Stimulated activated CD8-positive, alpha-beta memory T cell treated with anti-CD3 and anti-CD28 coated beads, Interleukin-4, amount 100 ng/mL, for 48 hours (primary cell): ENCODE measurements around the gene PAWR.
"Not testable (repeated sequence)": the region's sequence is repeated elsewhere in the genome, so short reads cannot be mapped to it uniquely, and the experiment has no call there.

ENCODE experiments used
- DNase-seq: peaks from one replicate; pipeline ENCODE4 v3.0.0-alpha.2; 2020

The PAWR gene

DNA sequence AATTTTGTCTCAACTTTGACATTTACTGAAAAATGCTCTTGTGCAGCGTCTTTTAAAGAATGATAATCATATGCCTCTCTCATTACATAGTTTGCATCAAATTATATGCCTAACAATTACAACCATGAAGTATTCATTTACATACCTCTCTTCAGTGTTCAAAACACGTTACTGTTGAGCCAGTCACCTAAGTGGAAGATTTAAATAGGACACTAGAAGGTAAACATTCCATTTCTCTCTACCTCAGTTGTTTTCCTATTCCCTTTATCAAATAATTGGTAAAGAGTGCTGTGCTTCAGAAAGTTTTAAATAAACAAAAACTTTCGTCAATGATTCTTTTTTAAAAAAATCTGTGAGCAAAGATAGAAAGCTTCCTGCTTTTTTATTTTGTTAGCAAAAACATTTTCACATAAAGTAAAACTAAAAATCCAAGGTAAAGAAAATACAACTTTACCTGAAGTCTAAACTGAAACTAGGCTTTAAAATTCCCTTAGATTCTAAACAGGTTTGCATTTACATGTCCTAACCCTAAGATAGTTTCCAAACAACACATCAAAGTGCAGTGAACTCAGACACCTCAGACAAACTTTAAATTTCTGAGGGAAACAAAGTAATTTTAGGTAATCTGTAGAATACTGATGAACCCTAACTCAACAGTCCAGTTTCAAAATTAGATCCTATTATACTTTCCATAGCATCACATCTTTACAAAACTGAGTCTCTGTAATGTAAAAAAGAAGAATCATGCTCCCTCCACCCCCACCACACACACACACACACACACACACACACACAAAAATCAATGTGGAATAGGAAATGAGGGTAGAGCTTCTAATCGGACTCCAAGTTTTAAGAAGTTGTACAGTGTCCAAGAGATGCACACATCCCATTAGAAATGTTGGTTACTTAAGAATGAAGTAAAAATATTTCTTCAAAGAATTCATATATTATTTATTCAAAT, 46.2 kb downstream of the PAWR start:
- DNase-seq, result no peak

DNA sequence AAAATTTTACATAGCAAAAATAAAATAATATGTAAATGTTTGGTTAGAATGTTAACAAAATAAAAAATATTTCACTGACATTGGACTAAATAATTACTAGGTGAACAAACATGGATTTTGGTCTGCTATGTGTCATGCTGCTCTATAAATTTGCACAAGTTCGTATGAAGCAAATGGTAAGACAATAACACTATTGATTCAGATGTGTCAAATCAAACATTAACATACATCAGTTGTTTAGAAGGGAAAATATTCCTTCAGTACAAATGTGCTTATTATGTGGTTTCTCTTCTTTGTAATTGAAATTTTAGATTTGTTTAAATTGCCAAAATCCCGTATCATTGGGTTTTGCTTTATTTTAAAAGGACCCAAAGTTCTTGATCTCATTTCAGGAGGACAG, 46.9 kb downstream of the PAWR start:
- DNase-seq, result no peak

DNA sequence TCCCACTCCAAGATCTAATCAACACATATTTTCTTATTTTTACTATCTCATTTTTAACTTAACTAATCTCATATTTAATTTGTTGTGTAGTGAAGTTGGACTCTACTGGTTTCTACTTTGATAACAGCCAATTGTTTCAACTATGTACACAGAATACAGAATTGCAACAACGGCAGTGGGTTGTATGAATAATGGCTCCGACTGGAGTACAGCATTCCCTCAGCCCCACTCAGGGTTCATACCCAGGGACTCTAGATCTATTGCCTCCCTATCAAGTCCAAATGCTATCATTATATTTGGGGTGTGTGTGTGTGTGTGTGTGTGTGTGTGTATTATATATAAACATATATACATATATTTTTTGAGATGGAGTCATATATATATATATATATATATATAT, 52.3 kb downstream of the PAWR start:
- no peak for DNase-seq

DNA sequence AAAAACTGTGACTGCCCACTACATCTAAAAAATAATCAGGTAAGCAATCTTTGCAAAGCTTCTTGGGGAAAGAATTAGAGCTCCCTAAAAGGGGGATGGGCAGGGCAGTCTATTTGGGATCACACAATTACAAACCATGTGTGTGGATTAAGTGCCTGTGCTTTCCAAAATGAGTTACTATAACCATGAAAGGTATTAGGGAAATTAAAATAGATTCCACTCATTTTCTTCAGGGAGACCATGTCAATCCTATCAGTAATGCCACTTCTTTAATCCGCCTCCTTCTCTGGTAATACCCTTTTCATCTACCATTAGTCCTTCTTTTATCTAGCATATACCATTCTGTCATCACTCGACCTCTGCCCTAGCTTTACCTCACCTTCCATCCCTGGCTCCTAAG, 53.7 kb downstream of the PAWR start:
- DNase-seq, result no peak

- DNase-seq, result no peak
Measured at GRCh38 chr12:79635676-79636075, 55.1 kb downstream of the PAWR start.

DNA sequence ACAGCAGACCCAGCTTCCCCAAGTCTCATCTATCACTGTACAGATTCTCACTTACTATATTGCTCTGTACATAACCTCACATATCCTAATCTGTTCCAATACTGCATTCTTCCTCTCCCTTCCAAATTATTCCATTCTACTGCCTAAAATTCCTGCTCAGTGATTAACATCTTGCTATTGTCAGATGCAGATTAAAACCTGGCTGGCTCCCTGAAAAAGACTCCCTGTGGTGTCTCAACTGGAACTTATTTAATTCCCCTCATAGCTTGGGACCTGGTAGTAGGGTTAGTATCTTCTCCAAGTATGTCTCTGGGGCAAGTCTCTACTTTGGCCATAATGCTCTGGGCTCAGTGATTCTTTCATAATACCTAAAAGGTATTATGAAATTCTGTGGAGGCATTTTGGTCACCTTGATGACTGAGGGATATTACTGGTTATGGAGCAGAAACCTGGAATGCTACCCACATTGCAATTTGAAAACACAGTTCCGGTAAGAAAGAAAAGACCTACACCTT, 55.8 kb downstream of the PAWR start:
- no peak for DNase-seq

DNA sequence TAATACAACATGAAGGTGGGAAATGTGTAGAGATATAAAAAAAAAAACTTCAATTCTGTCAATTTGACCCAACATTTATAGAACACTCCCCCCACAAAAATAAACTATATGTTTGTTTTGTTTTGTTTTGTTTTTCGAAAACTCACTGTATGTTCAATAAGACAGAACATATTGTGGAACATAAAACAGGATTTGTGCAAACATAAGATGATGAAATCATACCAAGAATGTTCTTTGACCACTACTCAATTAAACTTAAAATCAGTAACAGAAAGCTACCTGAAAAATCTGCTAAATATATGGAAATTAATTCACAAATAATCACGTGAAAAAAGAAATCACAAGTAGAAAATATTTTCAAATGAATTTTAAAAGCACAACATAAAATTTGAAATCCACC, 61.2 kb downstream of the PAWR start:
- DNase-seq, result no peak

GRCh38 chr12:79626735-79627134, 64.0 kb downstream of the PAWR start:
- DNase-seq, result not testable (repeated sequence)

DNA sequence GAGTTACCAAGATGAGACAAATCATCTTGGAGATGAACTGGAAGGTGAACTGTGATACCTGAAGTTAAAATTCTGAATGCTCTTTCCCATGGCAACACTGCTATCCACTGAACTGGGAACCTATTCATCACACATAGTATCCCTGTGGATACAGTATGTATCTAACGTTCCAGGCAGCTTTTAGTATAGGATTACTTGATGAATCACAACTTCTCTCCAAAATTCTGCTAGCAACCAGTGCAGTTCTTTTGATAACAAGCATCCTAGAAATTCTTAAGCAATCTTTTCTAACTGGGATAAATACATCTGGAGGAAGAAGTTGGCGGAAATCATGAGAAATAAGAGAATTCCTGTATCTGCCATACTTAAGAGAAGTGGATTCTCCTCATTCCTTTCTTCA, 66.4 kb downstream of the PAWR start:
- DNase-seq, result no peak

DNA sequence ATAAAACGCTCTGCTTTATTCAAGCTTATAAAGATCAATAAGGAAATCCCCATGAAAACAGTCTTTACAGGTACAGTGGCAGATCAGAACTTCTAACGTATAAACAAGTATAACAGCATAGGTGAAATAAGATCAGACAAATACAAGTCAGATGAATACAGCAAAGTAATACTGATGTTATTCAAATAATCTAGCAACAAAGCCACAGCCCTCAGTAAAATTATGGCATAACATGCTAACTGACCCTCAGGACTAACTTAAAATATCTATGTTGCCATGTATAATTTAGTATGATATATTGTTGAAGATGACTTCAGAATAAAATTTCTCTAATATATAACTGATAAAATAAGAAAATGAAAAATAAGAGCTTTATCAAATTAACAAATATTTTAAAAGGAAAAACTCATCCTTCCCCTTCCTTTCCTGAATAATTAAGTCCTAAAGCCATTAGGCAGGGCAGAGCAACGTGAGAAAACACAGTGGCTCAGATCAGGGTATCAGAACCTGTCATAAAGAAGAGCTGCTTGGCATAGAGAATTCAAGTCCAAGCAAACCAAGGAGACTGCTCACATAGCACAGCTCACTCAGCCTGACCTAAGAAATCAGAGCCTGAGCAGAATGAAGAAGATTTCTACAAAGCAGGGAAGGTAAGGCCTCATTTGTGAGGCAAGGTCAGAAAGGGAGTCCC, 70.7 kb downstream of the PAWR start:
- DNase-seq, result no peak

GRCh38 chr12:79618848-79619404, 71.8 kb downstream of the PAWR start:
- no peak for DNase-seq

DNA sequence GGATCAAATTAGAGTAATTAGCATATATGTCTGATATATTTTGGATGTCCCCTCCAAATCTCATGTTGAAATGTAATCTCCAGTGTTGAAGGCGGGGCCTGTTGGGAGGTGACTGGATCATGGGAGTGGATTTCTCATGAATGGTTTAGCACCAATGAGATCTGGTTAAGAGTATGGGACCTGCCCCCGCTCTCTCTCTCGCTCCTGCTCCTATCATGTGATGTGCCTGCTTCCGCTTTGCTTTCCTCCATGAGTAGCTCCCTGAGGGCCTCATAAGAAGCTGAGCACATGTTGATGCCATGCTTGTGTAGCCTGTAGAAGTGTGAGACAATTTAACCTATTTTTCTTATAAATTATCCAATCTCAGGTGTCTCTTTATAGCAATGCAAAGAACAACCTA, 73.1 kb downstream of the PAWR start:
- no peak for DNase-seq

GRCh38 chr12:79615596-79616560, 74.9 kb downstream of the PAWR start:
- DNase-seq, result no peak

DNA sequence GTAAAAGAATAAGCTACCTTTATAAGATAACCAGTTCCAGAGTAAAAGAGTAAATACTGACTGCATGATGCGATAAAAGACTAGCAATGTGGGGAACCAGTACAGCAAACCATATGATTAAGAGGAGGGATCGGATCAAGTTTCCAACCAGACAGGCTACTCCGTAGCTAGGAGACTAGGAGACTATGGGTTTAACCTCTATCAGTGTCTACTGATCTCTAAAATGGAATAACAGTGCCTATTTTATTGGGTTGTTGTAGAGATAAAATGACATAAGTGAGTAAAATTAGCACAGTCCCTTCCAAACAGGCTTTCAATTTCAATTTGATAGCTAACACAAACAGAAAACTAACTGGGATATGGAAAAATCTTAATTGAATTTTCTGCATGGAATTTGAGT, 76.0 kb downstream of the PAWR start:
- DNase-seq, result no peak

DNA sequence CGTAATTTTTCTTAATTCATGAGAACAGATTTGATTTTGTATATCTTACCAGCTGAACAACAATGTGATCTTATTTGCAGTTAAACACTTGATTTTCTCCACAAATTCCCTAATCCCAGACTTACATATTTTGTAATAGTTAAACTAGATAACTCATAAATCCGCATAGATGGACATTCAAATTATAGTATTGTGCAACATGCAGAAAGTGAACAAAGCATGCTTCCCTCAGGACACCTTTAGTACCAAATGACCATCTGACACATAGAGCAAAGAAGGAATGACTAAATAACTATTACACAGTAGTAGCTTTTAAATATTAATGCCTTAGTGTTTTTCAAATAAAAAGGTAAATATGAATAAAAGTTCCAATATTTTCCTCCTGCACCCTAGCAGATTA, 88.9 kb downstream of the PAWR start:
- DNase-seq, result no peak

GRCh38 chr12:79597910-79598309, 92.9 kb downstream of the PAWR start:
- DNase-seq, result no peak

- DNase-seq, result no peak
Measured at GRCh38 chr12:79596719-79597350, 93.9 kb downstream of the PAWR start.

DNA sequence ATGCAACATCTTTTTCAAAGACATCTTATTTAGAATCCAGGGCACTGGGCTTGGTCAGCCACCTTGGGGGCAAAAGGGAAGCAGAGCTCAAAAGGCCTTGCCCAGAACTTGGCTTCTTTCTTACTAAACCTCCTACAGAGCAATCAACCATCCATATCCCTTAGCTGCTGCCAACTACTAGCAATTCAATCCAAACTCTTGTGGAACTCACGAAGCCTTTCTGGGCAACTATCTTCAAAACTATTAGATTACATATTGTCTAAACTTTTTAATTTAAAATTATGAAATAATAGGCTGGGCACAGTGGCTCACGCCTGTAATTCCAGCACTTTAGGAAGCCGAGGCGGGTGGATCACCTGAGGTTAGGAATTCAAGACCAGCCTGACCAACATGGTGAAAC, 95.5 kb downstream of the PAWR start:
- no peak for DNase-seq

- no peak for DNase-seq
Measured at GRCh38 chr12:79592865-79593264, 97.9 kb downstream of the PAWR start.

GRCh38 chr12:79591988-79592387, 98.8 kb downstream of the PAWR start:
- no peak for DNase-seq

DNA sequence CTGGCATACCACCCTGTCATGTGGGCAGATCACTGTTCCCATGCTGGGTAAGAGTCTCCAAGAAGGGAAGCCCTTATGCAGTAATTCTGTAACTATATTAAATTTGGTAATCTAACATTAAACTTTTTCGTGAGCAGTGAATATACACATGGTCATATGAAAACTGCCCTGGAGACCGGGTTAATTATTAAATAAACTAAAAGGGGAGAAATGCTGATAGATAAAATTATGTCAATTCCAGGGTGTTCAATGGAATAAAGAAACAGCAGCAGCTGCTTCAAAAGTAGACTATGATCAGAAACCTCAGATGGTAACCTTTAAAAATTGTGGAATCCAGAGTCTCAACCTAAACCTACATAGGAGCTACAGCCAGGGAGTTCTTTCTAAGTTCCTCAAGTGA, 100.0 kb downstream of the PAWR start:
- no peak for DNase-seq

GRCh38 chr12:79587368-79587767, 103.4 kb downstream of the PAWR start:
- DNase-seq, result no peak
